HUES64 (cell line): ENCODE data around the gene RBMS3.

Experiments used
- H3K27ac ChIP-seq: 2 replicates; pipeline ENCODE4 v1.7.0; 2013; ENCODE audit warnings: low read depth, low read length, inconsistent platforms
- H3K27me3 ChIP-seq: 2 replicates; pipeline ENCODE4 v1.6.1; 2013; ENCODE audit warnings: mild to moderate bottlenecking, low read length; ENCODE audit not compliant: insufficient read depth
- H3K36me3 ChIP-seq: 2 replicates; pipeline ENCODE4 v1.6.1; 2013; ENCODE audit warnings: mild to moderate bottlenecking, low read length; ENCODE audit not compliant: insufficient read depth
- H3K4me1 ChIP-seq: 2 replicates; pipeline ENCODE4 v1.6.1; 2013; ENCODE audit warnings: mild to moderate bottlenecking, low read length, moderate library complexity; ENCODE audit not compliant: insufficient read depth
- H3K4me3 ChIP-seq: 2 replicates; pipeline ENCODE4 v1.5.1; 2013; ENCODE audit warnings: mild to moderate bottlenecking, low read length, moderate library complexity
- H3K9ac ChIP-seq: 2 replicates; pipeline ENCODE4 v1.6.1; 2013; ENCODE audit warnings: mild to moderate bottlenecking, low read depth, low read length
- H3K9me3 ChIP-seq: 2 replicates; pipeline ENCODE4 v1.6.1; 2013; ENCODE audit warnings: low read depth, low read length; ENCODE audit not compliant: insufficient read depth
- WGBS: fragments of 150-250, 120-280 bp; methylation state at CpG from one replicate; pipeline ENCODE4 v1.1.7; 2013; ENCODE audit warnings: missing lambda C conversion rate; 5-methylcytosine and 5-hydroxymethylcytosine counted together

Gene RBMS3

DNA sequence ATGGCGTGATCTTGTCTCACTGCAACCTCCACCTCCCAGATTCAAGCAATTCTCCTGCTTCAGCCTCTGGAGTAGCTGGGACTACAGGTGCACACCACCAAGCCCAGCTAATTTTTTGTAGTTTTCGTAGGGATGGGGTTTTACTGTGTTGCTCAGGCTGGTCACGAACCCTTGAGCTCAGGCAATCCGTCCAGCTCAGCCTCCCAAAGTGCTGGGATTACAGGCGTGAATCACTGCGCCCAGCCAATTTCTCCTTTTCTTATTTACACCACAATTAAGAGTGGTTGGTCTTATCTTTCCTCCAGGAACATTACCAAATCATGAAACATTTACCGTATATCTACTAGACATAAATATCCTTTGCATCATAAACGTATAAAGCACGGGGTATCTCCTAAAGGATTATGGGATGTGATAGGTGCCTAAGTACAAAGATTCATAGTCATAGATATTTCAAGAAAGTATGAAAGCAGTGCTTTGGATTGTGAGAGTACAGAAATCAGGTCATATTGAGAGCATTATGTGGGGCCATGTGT, 194.5 kb downstream of the RBMS3 start:
- H3K27me3 ChIP-seq: no peaks in the 10 kb centered on the region
- H3K4me1 ChIP-seq: peaks cover 35% of the 10 kb centered on the region
- peak overlapping the region; percentile 13; the same call in 1 of the 2 replicates for H3K9ac ChIP-seq
- no peaks in the 10 kb centered on the region for H3K36me3 ChIP-seq
- H3K9me3 ChIP-seq: no peaks in the 10 kb centered on the region
- H3K4me3 ChIP-seq: peak overlapping the region; percentile 18; the same call in 1 of the 2 replicates
- peak overlapping the region; percentile 72 for H3K27ac ChIP-seq
- WGBS: 66% methylated on average over 9 of the region's 9 CpGs

DNA sequence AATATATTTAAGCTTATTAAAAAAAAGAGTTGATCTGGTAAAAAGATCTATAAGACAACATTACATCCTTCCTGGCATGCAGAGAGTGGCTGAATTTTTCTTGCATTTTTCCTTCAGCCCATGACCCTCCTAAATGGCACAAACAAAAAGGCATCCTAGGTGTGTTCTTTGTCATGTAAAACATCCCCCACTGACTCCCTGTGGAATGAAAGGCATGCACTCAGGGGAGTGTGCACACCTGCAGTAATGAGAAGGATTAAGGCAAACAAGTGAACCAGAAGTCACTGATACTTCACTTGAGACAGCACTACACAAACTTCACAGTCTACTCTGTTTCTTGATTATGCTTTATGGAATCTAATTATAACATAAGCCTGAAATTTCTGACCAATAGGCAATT, 195.0 kb downstream of the RBMS3 start:
- no peaks in the 10 kb centered on the region for H3K27me3 ChIP-seq
- H3K4me3 ChIP-seq: peak overlapping the region; percentile 18; the same call in 1 of the 2 replicates
- H3K27ac ChIP-seq: peak overlapping the region; percentile 72
- H3K9me3 ChIP-seq: no peaks in the 10 kb centered on the region
- H3K4me1 ChIP-seq: peaks cover 35% of the 10 kb centered on the region
- H3K9ac ChIP-seq: peak overlapping the region; percentile 13; the same call in 1 of the 2 replicates
- H3K36me3 ChIP-seq: no peaks in the 10 kb centered on the region

DNA sequence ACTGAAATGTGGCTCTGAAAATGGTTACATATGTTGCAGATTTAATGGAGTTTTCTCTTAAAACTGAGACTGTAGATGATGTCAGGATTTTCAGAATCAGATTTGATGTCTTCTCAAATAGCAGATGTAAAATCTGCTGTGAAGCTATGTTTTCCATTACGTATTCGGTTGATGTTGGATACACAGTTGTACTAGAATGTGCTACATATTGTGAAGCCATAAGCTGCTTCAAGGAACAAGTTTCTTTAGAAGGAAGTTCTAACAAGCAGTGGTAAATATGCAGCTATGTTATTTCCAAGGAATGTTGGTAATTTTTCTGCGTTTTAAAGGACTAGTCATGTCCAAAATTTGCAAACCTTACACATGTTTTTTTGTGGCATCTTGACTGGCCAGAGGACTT, 197.7 kb downstream of the RBMS3 start:
- Histone ChIP-seq H3K4me3 (no peak overlapping the region), H3K27me3 (no peaks in the 10 kb centered on the region), H3K9ac (no peak overlapping the region), H3K4me1 (peaks cover 35% of the 10 kb centered on the region), H3K27ac (no peak overlapping the region), H3K9me3 (no peaks in the 10 kb centered on the region), H3K36me3 (no peaks in the 10 kb centered on the region)
- WGBS: 97% methylated on average over 3 of the region's 3 CpGs

DNA sequence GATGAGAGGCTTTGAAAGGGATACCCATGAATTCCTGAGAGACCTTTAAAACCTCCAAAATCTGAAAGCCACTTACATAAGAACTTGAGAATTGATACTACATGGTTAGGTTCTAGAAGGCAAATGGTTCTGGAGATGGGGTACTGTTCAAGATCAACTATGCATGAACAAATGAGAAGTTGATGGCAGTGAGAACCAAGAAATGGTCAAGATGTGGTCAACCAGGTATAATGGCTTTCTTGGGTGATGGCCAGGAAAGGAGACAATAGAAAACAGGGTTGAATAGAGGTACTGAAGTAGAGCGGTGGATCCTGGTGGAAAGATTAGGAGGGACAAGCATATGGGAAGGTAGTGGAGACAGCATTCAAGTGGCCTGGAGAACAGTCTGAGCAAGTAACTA, 200.4 kb downstream of the RBMS3 start:
- Histone ChIP-seq H3K36me3 (no peaks in the 10 kb centered on the region), H3K4me3 (no peak overlapping the region), H3K27me3 (no peaks in the 10 kb centered on the region), H3K27ac (no peak overlapping the region), H3K4me1 (peaks cover 17% of the 10 kb centered on the region), H3K9me3 (no peaks in the 10 kb centered on the region), H3K9ac (no peak overlapping the region)
- 98% methylated on average over 1 of the region's 1 CpG for WGBS

DNA sequence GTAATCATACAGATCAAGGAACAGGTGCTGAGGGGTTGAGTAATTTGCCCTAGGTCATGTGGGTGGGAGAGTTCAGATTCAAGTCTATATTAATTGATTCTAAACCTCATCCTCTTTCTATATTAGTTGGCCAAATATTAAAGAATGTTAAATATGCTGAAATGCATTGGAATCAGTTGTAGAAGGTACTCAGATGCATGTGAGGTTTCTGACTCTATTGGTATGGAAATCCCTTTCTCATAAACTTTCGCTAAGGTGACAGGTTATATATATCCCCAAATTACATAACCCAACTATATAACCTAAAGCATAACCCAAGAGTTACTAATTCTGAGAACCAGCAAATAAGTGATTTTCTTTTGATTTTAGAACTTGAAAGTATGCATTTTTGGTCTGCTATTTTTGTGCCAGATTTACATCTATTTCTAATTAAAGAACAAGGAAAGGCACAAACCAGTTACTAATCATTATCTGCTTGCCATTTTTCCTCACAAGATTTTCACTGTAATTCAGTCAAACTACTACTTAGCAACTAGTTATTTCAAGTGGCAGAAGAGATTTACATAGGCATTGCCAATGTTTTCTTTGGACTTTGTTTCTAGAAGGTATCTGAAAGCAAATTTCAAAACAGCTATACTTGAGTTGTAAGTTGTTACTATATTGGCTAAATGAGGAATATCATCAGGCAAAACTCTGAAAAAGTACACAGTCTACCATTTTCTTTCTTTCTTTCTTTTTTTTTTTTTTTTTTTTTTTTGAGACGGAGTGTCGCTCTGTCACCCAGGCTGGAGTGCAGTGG, 201.3 kb downstream of the RBMS3 start:
- Histone ChIP-seq H3K4me3 (no peak overlapping the region), H3K9me3 (no peaks in the 10 kb centered on the region), H3K4me1 (peaks cover 8% of the 10 kb centered on the region), H3K9ac (no peak overlapping the region), H3K36me3 (no peaks in the 10 kb centered on the region), H3K27ac (no peak overlapping the region), H3K27me3 (no peaks in the 10 kb centered on the region)
- 98% methylated on average over 3 of the region's 3 CpGs for WGBS

DNA sequence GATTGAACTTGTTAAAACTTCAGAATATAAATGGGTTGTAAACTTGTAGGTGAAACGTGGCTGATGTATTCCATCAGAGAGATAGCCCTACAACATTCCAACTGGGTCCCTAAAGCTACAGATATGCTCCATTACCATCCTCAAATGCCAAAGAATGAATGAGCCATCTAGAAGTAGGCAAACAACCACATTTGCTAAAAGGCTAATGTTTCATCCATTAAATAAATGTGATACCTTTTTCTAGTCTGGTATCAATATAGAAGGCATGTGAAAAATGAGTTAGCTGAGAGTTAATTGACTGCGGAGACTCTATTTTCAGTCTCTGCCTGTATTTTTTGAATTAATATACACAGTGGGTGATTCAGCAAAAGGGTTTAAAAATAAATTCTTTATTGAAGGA, 203.8 kb downstream of the RBMS3 start:
- H3K36me3 ChIP-seq: no peaks in the 10 kb centered on the region
- 100% methylated on average over 2 of the region's 2 CpGs for WGBS
- no peak overlapping the region for H3K9ac ChIP-seq
- no peak overlapping the region for H3K4me3 ChIP-seq
- H3K27ac ChIP-seq: no peak overlapping the region
- H3K27me3 ChIP-seq: no peaks in the 10 kb centered on the region
- no peaks in the 10 kb centered on the region for H3K9me3 ChIP-seq
- H3K4me1 ChIP-seq: peaks cover 4% of the 10 kb centered on the region; the same call in 1 of the 2 replicates

DNA sequence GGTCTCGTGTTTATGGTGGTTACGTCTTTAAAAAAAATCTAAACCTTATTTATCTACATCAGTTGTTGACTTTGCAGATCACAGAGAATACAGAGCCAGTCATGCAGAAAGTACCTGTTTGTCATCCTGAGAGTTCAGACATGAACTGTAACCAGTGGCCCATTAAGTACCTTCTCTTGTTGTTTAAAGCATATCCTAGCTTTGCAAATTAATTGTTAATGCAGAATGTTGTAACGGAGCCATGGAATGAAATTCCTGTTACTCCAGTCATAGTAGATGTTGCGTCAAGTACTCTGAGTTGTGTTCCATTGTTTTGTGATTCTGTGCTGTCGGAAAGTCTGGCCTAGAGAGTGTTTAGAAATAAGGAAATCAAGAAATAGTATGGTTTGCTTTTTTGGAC, 205.2 kb downstream of the RBMS3 start:
- Histone ChIP-seq H3K9me3 (no peaks in the 10 kb centered on the region), H3K27ac (no peak overlapping the region), H3K9ac (no peak overlapping the region), H3K4me1 (peaks cover 4% of the 10 kb centered on the region; the same call in 1 of the 2 replicates), H3K36me3 (no peaks in the 10 kb centered on the region), H3K27me3 (no peaks in the 10 kb centered on the region), H3K4me3 (no peak overlapping the region)
- 91% methylated on average over 5 of the region's 5 CpGs for WGBS

DNA sequence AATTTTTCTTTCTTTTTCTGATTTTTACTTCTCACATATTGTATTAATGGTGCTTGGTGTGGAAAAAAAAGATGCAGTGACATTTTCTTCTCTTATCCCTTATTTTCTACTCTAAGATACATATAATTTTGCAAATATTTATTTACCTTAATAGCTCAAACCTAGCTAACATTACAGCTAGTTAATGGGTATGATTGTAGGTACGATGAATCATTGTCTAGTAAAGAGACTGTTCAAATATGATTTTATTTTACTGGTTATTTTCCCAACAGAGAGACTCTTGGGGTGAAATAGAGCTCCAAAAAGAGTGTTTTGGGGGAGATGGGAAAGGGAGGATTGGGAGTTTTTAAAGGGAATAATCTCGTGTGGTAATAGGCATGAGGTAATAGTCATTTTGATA, 206.0 kb downstream of the RBMS3 start:
- H3K36me3 ChIP-seq: no peaks in the 10 kb centered on the region
- no peak overlapping the region for H3K9ac ChIP-seq
- H3K4me1 ChIP-seq: peaks cover 4% of the 10 kb centered on the region; the same call in 1 of the 2 replicates
- WGBS: 87% methylated on average over 2 of the region's 2 CpGs
- H3K4me3 ChIP-seq: no peak overlapping the region
- no peaks in the 10 kb centered on the region for H3K9me3 ChIP-seq
- H3K27me3 ChIP-seq: no peaks in the 10 kb centered on the region
- H3K27ac ChIP-seq: no peak overlapping the region

DNA sequence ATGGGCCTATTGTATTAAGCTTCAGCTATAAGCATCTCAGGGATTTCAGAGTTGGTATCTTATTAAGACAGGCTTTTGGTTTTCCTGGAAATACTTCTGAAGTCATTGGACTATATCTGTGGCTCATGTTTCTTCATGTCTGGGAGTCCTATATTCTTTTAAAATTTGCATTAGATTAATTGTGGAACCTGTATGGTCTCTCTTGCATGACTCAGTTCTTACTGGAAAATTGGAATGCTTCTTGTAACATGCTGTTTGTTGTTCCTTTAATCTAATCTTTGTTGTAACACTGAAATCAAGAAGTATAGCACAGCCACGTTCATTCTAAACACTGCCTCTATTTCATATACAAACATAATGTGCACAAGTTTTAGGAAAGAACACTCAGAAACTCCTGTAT, 208.1 kb downstream of the RBMS3 start:
- Histone ChIP-seq H3K27me3 (no peaks in the 10 kb centered on the region), H3K4me1 (peaks cover 4% of the 10 kb centered on the region; the same call in 1 of the 2 replicates), H3K27ac (no peak overlapping the region), H3K36me3 (no peaks in the 10 kb centered on the region), H3K9ac (no peak overlapping the region), H3K9me3 (no peaks in the 10 kb centered on the region), H3K4me3 (no peak overlapping the region)
- WGBS: 96% methylated on average over 1 of the region's 1 CpG

DNA sequence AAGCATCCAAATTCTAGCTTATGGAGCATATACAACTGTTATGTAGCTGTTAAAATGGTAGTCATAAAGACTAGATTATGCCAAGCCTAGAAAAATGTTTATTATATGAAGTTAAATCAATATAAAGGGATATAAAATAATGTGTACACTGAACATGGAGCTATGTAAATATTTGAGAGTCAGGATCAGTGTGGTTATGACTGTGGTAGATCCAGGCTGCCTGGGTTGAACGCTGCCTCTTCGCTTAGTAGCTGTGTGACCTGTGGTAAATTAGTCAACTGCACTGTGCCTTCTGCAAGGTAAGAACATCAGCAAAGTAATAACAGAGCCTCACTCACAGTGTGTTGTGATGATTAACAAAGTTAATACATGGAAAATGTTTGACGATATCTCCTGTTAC, 212.2 kb downstream of the RBMS3 start:
- Histone ChIP-seq H3K27me3 (no peaks in the 10 kb centered on the region), H3K4me3 (no peak overlapping the region), H3K27ac (no peak overlapping the region), H3K4me1 (no peaks in the 10 kb centered on the region), H3K9ac (no peak overlapping the region), H3K9me3 (no peaks in the 10 kb centered on the region), H3K36me3 (no peaks in the 10 kb centered on the region)
- 90% methylated on average over 2 of the region's 3 CpGs for WGBS

DNA sequence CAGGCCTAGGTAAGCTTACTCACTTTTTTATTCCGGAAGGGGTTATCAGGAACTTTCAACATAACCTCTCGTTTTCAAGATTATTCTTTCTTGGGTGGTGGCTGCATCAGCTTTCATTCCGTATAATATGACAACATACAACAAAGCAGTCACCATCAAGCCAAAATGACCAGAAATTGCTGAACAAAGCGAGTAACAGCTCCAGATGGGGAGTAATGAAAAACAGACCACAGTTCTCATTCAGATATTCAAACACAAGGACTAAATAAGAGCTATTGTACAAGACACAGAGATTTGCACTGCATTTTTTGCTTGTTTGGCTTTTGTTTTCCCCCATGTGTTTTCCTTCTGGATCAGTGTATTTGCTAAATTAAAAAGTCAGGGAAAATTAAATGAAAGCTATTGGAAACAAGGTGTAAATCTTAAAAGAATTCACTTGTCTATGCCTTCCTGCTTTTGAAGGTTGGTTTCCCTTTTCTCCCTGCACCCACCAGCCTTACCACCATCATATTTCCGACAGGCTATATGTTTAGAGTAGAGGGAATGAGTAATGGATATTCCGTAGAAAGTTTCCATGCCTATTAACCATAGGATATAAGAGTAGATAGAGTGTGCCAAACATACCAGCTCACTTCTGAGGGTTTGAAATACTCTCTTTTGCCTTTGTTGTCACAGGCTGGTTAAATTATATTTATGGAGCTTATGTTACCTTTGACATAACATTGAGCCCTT, 213.6 kb downstream of the RBMS3 start:
- 97% methylated on average over 5 of the region's 6 CpGs for WGBS
- Histone ChIP-seq H3K4me3 (no peak overlapping the region), H3K9me3 (no peaks in the 10 kb centered on the region), H3K9ac (no peak overlapping the region), H3K27ac (no peak overlapping the region), H3K36me3 (no peaks in the 10 kb centered on the region), H3K4me1 (no peaks in the 10 kb centered on the region), H3K27me3 (no peaks in the 10 kb centered on the region)
